ENCODE results near the gene NIP7. TPM values are rescaled to one million over a fixed set of nuclear protein-coding genes. Genes with fewer than 3 reads are reported as not detected.

NIP7 gene
- total and polyA plus RNA-seq, 9 of the 15 experiments (the other 6 are each of a cell fraction or from before 2014, with no cell fraction given), result 28.9 to 85.5 (median 72.5) TPM

- TF ChIP-seq ESRRA (IDR thresholded peaks at IDR 0.05; ENCODE audit: borderline replicate concordance, low read depth) (no peak), NKRF (IDR thresholded peaks at IDR 0.05; ENCODE audit: borderline replicate concordance) (no peak), SOX6 (IDR thresholded peaks at IDR 0.05) (peak; percentile 74), NCOR1 (IDR thresholded peaks at IDR 0.05) (peak; percentile 36), YY1 (IDR thresholded peaks at IDR 0.05; ENCODE audit: borderline replicate concordance in 1 of 3, control insufficient read depth in 1 of 3, extremely low read depth in 1 of 3, insufficient read depth in 3 of 3, insufficient read length in 1 of 3, insufficient replicate concordance in 2 of 3, low read depth in 1 of 3, low read length in 2 of 3) (peak in 1 of 3 experiments; percentile 46), ARID1B (IDR thresholded peaks at IDR 0.05) (peak; percentile 68), MEIS2 (IDR thresholded peaks at IDR 0.05; ENCODE audit: partially characterized antibody) (peak; percentile 25), KLF13 (tag; IDR thresholded peaks at IDR 0.05; ENCODE audit: borderline replicate concordance, low read depth) (no peak), SMARCC2 (IDR thresholded peaks at IDR 0.05; ENCODE audit: low read depth) (no peak)
These were observed 42.8 kb downstream of the NIP7 start (continued) for GRCh38 chr16:69382421-69382820.

Data from K562 (cell line).